Lung microvascular endothelial cell (primary cell): ENCODE data around the gene XAF1. TPM values are rescaled to one million over a fixed set of nuclear protein-coding genes. Genes with fewer than 3 reads are reported as not detected.
"Not testable (repeated sequence)": the region's sequence is repeated elsewhere in the genome, so short reads cannot be mapped to it uniquely, and the experiment has no call there.

ENCODE experiments used
- DNase-seq, 2 donors: peaks; one replicate each; pipeline versions ENCODE4 v3.0.0 to v3.0.0-alpha.2; 2010; ENCODE audit warnings: low read depth in 2 of 2
- total RNA-seq: library from RNA; depleted of rRNA; stranded (reverse); fragments of >200 nt; gene quantifications from 2 replicates; pipeline ENCODE4 v1.2.1, GENCODE V29; 2014

Gene XAF1
- total RNA-seq, 1 donor from 2014 or later: 0.79 TPM

DNA sequence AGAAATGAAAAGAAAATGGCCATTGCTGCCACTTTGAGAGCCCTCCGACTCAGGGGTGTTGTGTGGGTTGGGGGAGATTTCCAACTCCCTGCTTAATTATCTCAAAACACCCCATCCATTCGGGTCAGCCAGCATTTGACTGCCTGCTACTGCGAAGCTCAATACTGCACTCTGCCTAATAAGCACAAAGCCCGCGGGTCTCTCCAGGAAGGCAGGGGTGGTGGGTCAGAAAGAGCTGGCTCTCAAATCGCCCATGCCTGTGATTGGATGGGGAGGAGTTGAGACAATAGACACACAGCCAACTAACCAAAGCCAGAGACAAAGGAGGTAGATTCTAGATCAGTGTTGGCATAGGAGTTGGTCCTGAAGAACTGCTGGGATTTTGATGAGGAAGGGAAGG, 2.3 kb upstream of the XAF1 start:
- DNase-seq: peak; percentile 48 to 91

DNA sequence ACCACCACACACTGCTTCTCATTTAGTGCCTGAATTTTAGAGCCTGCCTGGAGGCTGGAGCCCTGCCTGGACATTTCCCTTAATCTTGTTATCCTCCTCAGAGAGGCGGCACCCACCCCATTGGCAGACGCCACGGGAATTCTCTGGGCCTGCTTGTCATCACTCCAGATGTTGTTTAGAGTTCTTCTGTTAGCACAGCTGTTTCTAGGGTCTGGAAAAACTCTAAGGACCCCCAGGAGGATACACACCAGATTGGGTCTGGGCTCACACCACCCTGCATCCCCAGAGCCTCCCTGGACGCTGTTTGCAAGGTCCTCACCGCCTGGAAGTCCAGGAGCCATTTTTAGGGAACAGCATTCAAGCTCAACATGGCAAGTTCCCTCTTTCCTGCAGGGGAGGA, 565 bp upstream of the XAF1 start:
- DNase-seq: no peak

DNA sequence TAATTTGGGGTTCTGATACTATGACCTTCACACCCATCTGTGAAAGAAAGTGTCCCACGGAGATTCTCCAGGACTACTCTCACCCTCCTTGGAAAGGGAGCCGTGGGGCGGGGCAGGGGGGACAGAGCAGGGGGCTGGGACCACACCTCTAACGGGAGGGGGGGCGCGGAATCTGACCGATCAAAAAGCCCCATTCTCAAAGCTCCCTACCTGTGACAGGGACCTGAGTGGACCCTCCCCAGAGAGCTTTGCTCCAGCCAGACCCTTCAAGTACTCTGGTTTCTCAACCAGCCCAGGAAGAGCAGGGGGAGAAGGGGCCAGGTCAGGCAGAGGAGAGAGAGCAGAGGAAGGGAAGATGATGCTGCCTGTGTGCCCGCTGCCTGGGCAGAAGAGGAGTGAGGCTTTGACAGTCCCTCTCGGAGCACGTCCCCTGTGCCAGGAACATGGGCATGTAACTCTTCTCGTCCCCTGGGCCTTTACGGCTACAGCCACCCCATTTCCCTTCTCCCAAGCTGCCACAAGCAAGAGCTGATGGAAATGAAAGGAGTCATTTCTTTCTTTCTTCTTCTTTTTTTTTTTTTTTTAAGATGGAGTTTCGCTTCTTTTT, 682 bp downstream of the XAF1 start:
- DNase-seq: no peak

DNA sequence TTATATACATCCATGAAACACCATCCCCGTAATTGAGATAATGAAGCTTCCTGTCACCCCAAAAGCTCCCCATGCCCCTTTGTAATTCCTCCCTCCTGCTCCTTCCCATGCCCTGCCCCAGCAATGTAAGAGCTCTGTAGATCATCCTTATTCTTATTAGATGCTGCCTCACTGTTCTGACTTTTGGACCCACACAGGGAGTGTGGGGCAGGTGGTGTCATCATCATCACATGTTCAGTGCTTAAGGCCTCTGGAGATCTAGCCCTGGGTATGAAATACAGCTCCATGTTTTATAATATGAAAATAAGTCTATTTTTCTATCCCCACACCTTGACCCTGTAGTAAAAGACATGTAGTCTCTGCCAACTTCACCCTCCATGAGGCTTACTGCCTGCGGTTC, 1.9 kb downstream of the XAF1 start:
- DNase-seq: no peak

DNA sequence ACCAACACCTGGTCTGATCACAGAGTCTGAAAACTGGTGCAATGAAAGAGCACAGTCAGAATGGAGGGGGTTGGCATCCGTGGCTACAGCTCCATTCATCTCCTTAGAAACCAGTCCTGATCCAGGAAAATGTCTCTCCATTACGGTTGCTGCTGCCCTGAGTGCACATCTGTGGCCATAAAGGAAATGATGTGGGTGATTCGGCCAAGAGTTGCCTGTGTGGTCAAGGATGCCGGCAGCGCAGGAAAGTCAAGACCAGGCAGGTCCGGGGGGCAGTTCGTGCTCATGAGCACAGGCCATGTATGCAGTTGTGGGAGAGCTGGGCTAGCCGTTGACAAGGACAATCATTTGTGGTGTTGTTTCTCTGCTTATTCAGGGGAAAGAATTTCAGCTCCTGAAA, 5.9 kb downstream of the XAF1 start:
- DNase-seq: no peak

DNA sequence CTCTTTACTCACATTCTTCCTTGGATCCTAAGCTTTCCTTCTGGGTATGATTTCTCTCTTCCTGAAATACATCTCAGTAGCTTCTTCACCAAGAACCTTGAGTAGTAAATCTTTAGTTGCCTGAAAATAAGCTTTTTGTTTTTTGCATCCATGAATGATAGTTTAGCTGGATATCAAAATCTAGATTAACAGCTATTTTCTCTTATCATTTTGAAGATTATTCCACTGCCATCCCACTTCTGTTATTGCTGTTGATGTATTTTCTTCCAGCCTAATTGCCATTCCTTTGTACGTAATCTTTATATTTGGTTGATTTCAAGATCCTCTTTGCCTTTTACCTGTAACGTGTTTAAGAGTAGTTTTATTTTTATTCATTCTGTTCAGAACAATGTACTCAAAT, 12.6 kb downstream of the XAF1 start:
- DNase-seq: no peak

DNA sequence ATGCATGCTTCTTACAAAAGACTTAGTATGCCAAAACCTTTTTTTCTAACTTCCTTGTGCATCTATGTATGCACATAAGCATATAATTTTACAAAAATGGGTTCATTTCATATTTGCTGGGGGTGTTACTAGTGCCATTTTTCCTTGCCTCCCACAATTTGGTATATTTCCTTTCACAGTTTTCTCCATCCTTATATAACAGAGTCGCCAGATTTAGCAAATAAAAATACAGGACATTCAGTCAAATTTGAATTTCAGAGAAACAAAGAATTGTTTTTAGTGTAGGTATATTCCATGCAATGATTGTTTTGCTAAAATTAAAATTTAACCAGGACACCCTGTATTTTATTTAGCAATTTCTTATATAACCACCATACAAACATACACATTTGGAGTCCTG, 16.2 kb downstream of the XAF1 start:
- no peak for DNase-seq

DNA sequence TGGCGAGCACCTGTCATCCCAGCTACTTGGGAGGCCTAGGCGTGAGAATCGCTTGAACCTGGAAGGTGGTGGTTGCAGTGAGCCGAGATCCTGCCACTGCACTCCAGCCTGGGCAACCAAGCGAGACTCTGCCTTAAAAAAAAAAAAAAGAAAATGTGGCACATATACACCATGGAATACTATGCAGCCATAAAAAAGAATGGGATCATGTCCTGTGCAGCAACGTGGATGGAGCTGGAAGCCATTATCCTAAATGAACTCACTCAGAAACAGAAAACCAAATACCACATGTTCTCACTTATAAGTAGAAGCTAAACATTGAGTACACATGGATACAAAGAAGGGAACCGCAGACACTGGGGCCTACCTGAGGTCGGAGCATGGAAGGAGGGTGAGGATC, 19.1 kb downstream of the XAF1 start:
- not testable (repeated sequence) for DNase-seq

DNA sequence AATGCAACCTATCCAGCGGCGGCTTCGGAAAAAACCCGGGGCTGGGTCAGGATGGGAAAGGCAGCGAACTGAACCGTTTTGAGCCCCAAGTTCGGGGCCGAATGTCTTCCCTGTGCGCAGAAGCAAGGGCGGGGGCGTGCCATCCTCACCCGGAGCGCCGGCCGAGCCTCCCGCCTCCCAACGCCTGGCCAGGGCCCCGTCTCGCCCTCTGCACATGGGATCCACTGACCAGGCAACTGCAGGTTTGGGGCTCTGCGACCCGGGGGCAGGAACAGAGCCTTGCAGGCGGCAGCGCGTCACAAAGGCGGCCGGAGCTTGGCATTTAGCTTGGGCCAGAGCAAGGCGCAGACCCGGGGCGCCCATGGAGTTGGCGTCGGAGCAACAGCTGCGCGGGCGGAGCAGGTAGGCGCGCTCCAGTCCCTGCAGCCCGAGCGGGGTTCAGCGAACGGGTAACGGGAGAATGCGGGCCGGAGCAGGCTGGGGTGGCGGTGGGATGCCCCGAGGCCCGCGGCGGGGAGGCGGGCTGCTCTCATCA, 20.1 kb downstream of the XAF1 start, which contains the start of gene FBXO39:
TSS of gene FBXO39 (plus strand) at position 345 of the 535 bp plus-strand sequence. CDS start 3,654 bp downstream, outside the sequence.
- DNase-seq: no peak

DNA sequence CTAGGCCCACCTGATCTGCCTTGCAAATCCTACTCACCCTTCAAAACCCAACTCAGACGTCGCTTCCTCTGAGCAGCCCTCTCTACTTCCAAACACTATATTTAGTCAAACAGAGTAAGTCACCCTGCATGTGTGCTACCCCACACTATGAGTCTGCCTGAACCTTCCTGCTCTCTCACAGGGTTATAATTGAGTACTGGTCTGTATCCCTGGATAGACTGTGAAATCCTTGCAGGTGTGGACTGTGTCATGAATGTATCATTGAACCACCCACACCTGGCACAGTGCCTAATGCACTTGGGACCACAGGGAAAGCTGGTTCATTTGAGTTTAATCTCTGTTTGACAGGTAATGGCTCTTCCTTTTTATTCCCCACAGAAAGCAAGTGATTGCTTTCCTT, 23.6 kb downstream of the XAF1 start:
- DNase-seq: no peak

DNA sequence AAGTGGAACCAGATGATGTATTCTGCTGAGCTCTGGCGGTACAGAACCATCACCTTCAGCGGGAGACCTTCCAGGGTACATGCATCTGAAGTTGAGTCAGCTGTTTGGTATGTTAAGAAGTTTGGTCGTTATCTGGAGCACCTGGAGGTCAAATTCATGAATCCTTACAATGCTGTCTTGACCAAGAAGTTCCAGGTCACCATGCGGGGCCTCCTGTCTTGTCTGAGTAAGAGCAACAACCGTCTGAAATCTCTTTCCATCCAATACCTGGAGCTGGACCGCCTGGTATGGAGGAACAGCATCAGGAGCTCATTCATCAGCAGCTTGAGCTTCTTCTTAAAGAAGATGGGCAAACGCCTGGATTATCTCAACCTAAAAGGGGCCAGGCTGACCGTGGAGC, 24.2 kb downstream of the XAF1 start:
- no peak for DNase-seq

DNA sequence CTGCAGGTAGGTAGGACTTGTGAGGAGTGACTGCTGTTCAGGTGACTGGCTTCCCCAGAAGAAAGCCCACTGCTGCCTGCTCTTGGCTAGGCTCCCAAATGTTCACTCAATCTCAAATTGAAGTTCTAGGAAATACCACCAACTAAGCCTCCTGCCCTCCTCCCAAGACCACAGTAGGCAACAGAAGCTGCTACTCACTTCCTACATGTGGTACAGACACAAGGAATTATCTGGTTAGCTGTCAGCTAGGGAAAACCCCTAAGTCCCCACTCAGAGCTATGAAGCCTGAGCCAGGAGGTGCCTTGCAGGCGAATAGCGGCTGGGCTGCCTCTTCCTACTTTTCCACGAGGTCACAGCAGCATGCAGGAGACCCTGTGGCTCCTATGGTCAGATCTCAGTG, 25.0 kb downstream of the XAF1 start:
- DNase-seq: no peak

DNA sequence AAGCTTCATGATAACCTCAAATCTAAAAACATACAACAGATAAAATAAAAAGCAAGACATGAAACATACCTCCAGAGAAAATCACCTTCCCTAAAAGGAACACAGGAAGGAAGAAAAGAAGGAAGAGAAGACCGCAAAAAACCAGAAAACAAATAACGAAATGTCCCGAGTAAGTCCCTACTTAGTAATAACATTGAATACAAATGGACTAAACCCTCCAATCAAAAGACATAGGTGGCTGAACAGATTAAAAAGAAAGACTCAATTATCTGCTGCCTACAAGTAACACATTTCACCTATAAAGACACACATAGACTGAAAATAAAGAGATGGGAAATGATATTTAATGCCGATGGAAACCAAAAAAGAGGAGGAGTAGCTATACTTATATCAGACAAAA, 26.4 kb downstream of the XAF1 start:
- no peak for DNase-seq

DNA sequence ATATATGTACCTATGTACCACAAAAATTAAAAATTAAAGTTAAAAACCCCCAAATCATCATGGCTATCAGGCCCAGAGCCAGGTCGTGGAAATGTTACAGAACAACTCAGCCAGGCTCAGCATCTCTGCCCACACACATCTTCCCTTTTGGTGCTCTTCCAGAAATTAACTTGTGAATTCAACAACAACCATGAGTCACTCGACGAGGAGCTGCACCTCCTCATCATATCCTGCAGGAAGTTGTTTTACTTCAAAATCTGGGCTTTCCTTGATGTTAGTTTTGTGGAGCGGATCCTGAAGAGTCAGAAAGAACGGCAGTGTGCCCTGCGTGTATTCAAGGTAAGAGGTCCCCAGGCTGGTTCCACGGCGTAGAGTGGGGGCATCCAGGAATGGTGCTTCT, 30.8 kb downstream of the XAF1 start:
- peak; percentile 78 to 96 for DNase-seq

DNA sequence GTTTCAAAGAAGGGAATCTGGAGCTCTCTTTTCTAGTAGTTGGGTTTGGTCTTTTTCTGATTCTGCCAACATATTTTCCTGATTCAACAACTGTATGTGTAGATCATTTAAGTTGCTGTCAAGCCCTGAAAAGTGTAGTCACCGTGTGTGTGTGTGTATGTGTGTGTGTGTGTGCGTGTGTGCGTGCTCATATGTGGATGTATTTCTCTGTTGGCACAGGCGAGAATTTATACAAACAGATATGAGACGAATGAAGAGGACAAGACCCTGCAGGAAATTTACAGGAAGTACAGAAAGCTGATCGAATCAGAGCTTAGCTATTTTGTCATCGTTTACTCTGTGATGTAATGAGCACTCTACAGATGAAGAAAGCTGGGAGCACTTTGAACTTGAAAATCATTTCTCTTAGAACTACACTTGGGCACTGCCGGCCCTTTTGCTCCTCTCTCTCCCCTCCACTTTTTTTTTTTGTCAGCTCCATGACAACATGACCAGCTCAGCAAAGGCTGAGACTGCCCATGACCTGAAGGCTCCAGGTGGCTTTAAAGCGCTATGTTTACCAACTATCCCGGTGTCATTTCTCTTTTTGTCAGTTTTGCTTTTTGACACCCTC, 31.3 kb downstream of the XAF1 start:
- DNase-seq: peak; percentile 65 to 67

DNA sequence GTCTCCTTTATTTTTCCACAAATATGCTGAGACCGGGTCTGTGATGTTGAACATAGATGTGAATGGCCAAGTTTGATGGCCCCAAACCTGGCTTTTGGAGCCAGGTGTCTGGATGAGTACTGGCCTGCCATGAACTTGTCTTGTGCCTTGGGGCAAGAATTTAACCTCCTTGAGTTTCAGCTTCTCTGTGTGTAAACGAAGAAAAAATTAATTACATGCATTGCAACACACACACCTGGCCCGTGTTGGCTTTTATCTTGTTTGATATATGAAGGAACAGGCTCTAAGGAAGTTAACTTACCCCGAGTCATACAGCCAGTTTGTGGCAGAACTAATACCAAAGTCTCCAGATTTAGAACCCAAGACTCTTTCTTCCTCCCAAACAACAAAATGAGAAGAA, 33.3 kb downstream of the XAF1 start:
- DNase-seq: no peak

DNA sequence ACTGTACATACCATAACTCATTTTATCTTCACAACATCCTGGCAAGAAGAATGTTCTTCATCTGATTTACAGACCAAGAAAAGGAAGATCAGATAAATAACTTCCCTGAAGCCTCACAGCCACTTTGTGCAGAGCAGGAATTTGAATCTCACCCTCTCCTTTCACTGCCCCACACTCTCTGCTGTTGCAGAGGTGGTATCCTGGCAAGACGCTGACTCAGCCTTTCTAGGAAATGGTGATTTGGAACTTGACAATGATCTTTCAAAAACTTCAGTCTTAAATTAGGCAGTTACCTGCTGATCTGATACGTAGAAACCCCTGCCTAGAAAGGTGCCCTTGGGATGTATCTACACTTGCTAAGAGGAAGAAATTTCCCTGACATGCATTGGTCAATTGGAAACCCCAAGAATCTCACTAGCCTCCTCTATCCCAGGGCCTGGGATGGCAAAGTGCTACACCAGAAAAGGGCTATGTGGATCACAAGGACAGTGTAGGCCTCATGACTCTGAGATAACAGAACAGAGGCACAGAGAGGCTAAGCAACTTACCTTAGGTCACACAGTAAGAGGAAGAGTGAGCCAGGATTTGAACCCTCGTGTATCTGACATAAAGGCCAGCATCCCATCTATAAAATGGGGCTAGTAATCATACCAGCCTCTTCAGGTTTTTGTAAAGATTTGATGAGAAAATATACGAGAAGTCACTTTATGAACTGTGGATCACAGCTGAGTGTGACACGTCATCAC, 38.1 kb downstream of the XAF1 start:
- no peak for DNase-seq

DNA sequence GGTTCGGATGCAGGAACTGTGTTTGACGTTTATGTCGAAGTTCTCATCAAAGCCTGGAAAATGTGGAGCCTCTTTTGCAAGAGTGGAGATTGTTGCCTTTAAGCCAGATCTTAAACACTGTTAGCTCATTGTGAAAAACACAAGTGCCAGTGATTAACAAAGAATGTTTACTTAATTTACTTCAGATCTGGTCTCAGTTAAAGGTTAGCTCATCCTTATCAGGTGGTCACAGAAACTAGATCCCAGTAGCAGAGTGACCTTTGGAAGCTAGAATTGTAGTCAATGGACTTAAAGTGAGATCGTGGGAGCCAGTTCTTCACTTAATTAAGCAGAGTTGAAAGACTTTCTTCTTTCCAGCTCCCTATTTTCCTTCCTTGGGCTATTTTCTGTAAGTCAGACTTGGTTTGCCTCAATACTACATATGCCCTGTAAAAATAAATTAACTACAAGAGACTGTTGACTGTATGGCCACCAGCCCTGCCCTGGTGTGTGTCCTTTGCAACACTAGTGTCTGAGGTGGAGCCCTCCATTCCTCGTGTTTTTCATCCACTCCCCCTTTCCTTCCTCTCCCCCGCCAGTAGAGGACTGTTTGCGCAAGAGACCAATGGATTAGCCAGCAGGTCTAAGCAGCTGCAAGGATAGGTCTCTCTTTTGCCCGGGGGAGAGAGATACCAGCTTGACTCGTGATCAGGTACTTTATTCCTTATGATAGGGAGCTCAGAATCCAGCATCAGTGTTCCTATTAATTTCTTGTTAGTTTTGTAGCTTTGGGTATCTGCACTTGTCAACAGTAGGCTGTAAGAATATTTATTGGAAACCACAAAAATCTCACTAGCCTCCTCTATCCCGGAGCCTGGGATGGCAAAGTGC, 40.4 kb downstream of the XAF1 start:
- DNase-seq: peak in 1 of 2 donors; percentile 24

DNA sequence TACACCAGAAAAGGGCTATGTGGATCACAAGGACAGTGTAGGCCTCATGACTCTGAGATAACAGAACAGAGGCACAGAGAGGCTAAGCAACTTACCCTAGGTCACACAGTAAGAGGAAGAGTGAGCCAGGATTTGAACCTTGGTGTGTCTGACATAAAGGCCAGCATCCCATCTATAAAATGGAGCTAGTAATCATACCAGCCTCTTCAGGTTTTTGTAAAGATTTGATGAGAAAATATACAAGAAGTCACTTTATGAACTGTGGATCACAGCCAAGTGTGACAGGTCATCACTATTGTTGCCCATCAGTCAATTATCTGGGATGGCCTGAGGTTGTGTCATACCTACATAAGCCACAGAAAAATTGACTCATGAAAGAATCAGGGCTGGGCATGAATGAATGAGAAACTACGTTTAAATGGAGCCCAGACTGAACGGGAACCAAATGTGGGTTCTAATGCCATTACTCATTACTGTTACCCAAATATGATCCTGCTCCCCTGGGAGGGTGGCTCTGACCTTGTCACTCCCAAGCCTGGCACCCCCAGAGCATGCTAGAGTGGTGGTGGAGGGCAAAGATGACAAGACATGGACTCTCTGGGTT, 41.1 kb downstream of the XAF1 start:
- peak in 1 of 2 donors; percentile 44 for DNase-seq

DNA sequence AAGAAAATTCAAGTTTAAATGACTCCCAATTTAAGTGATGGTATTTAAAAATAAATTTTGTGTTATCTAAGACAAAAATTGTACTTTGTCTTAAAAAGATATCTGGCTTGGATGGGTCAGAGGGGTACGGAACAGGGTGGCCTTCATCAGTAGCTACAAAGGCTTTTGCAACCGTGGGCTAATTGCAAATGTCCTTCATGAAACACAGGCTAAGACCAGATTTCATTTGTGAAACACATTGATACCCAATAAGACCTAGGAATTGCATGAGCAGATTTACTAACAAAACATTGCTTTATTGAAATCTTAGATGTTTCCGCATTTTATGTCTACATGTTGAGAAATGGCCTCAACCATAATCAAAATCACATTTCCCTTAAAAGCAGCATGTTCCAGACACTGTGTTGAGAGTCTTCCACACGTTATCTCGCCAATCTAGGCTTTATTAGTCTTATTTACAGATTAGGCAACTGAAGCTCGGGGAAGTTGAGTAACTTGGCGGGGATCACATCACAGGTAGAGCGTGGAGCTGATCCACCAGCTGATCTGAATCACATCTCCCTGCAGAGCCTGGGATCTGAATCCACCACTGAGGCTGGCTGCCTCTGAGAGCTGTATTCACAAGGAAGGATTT, 42.0 kb downstream of the XAF1 start:
- DNase-seq: no peak

DNA sequence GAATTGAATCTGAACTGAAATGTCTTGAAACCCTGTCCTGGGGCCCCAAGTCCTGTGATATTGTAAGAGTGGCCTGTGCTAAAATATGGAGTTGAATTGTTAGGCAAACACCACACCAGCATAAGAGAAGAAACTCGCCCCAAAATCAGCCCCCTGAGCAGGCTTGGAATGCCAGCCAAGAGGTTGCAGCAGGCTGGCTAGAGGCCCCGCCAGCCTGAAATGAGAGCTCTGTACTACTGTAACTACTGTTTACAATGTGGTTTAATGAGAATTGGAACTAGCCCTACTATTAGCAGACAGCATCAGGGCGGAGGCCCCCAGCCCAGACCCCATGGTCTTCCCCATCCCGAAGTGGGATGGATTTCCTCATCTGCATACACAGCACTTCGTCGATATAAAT, 43.9 kb downstream of the XAF1 start:
- DNase-seq: no peak
